Measurements from ENCODE around the gene SLC44A2.
A peak's percentile ranks its signal among the peaks of the same experiment; 100 is the strongest.

The SLC44A2 gene

DNA sequence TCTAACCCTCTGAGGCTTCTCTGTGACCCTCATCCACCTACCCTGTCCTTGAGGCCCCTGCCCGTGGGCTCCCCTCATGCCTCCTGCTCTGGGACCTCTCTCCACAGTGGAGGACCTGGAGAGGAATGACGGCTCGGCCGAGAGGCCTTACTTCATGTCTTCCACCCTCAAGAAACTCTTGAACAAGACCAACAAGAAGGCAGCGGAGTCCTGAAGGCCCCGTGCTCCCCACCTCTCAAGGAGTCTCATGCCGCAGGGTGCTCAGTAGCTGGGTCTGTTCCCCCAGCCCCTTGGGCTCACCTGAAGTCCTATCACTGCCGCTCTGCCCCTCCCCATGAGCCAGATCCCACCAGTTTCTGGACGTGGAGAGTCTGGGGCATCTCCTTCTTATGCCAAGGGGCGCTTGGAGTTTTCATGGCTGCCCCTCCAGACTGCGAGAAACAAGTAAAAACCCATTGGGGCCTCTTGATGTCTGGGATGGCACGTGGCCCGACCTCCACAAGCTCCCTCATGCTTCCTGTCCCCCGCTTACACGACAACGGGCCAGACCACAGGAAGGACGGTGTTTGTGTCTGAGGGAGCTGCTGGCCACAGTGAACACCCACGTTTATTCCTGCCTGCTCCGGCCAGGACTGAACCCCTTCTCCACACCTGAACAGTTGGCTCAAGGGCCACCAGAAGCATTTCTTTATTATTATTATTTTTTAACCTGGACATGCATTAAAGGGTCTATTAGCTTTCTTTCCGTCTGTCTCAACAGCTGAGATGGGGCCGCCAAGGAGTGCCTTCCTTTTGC, 18.0 kb downstream of the SLC44A2 start (continued):
- TF ChIP-seq ZNF280D (tag by site-specific recombination; IDR thresholded peaks at IDR 0.05) (no peak), ZNF596 (tag by site-specific recombination; IDR thresholded peaks at IDR 0.05) (no peak), KLF7 (tag by site-specific recombination; IDR thresholded peaks at IDR 0.05; ENCODE audit: borderline replicate concordance) (no peak), GLIS2 (tag by site-specific recombination; IDR thresholded peaks at IDR 0.05) (no peak)

DNA sequence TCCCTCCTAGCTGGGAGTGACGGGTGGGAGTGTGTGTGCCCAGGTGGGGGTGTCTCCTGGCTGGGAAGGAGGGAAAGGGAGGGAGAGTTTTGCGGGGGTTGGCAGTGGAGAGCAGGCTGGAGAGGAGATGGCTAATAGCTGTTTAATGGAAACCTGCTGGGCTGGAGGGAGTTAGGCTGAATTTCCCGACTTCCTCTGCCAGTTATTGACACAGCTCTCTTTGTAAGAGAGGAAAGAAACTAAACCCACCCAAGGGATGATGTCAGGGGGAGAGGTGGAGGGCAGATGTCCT, 18.6 kb downstream of the SLC44A2 start:
- ChIA-PET POLR2A (interaction anchor here (0.7 to 2.3 kb wide), 3 partner anchors 9 to 64 kb away, joined by 3 to 13 read pairs (median 4); no protein-coding TSS in a partner anchor), CTCF (interaction anchor here (0.6 to 11.5 kb wide), 27 partner anchors 14 to 429 kb away, joined by 3 to 243 read pairs (median 6); partner anchors contain the start of gene QTRT1)
- TF ChIP-seq ZFHX2 (tag by site-specific recombination; conservative IDR thresholded peaks at IDR 0.05) (peak; percentile 87), ZBTB49 (tag by site-specific recombination; IDR thresholded peaks at IDR 0.05; ENCODE audit: low read depth) (no peak), ZNF658 (tag by site-specific recombination; IDR thresholded peaks at IDR 0.05) (no peak), WT1 (tag by site-specific recombination; IDR thresholded peaks at IDR 0.05) (peak; percentile 86), ZNF341 (tag by site-specific recombination; IDR thresholded peaks at IDR 0.05; ENCODE audit: low read depth) (no peak), ZIC2 (tag by site-specific recombination; IDR thresholded peaks at IDR 0.05) (peak; percentile 32; the same call in 1 of the 2 replicates), PRDM1 (tag by site-specific recombination; IDR thresholded peaks at IDR 0.05) (peak; percentile 55; the same call in 1 of the 2 replicates), SP3 (tag by site-specific recombination; IDR thresholded peaks at IDR 0.05) (no peak), ZNF610 (tag by site-specific recombination; IDR thresholded peaks at IDR 0.05; ENCODE audit: borderline replicate concordance) (no peak), EGR2 (tag by site-specific recombination; IDR thresholded peaks at IDR 0.05; ENCODE audit: low read depth) (peak; percentile 87), KLF17 (tag by site-specific recombination; IDR thresholded peaks at IDR 0.05) (peak; percentile 78)
- TF ChIP-seq, protein P1, sequence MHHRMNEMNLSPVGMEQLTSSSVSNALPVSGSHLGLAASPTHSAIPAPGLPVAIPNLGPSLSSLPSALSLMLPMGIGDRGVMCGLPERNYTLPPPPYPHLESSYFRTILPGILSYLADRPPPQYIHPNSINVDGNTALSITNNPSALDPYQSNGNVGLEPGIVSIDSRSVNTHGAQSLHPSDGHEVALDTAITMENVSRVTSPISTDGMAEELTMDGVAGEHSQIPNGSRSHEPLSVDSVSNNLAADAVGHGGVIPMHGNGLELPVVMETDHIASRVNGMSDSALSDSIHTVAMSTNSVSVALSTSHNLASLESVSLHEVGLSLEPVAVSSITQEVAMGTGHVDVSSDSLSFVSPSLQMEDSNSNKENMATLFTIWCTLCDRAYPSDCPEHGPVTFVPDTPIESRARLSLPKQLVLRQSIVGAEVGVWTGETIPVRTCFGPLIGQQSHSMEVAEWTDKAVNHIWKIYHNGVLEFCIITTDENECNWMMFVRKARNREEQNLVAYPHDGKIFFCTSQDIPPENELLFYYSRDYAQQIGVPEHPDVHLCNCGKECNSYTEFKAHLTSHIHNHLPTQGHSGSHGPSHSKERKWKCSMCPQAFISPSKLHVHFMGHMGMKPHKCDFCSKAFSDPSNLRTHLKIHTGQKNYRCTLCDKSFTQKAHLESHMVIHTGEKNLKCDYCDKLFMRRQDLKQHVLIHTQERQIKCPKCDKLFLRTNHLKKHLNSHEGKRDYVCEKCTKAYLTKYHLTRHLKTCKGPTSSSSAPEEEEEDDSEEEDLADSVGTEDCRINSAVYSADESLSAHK (tag by site-specific recombination; IDR thresholded peaks at IDR 0.05): no peak
- TF ChIP-seq, protein P2, sequence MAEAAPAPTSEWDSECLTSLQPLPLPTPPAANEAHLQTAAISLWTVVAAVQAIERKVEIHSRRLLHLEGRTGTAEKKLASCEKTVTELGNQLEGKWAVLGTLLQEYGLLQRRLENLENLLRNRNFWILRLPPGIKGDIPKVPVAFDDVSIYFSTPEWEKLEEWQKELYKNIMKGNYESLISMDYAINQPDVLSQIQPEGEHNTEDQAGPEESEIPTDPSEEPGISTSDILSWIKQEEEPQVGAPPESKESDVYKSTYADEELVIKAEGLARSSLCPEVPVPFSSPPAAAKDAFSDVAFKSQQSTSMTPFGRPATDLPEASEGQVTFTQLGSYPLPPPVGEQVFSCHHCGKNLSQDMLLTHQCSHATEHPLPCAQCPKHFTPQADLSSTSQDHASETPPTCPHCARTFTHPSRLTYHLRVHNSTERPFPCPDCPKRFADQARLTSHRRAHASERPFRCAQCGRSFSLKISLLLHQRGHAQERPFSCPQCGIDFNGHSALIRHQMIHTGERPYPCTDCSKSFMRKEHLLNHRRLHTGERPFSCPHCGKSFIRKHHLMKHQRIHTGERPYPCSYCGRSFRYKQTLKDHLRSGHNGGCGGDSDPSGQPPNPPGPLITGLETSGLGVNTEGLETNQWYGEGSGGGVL (tag by site-specific recombination; IDR thresholded peaks at IDR 0.05): peak; percentile 83
- Histone ChIP-seq H3K9me3 (ENCODE audit: control insufficient read depth, insufficient read depth, low read depth, low read length) (no peaks in the 10 kb centered on the region), H3K4me3 (ENCODE audit: low read depth, low read length) (no peak overlapping the region), H3K36me3 (ENCODE audit: control insufficient read depth in 2 of 2, insufficient read depth in 1 of 2, low read length in 2 of 2) (peaks cover 0 to 35% of the 10 kb centered on the region in 2 experiments; a peak in 2 of 3 replicates), H3K4me1 (ENCODE audit: control insufficient read depth, insufficient read depth, low read length) (no peaks in the 10 kb centered on the region), H3K27ac (ENCODE audit: extremely low read depth, low read depth, low read length) (no peak overlapping the region)
